GM12872 (cell line): ENCODE measurements around the gene SFXN5.

ENCODE experiments used
- TF ChIP-seq, protein P1 (sequence below): IDR thresholded peaks from 3 replicates; pipeline ENCODE4 v1.5.1; 2011; ENCODE audit warnings: low read depth, mild to moderate bottlenecking, low read length, moderate library complexity; ENCODE audit not compliant: insufficient read depth

Gene SFXN5

DNA sequence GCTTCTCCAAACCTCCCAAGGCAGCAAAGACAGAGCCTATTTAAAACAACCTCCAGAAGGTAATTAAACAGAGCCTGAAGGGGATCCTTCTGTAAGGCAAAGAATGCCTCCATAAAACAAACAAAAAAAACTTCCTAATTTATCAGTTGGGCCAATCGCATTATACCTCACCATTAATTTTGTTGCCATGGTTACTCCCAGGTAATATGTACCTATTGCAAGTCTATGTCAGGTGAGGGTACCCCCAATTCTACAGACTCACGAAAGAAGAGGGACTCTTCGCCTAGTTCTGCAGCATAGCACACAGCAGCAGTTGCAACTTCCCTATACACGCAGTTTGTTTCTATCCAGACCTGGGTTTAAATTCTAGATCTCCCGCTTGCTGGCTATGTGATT is 38.8 kb downstream of the SFXN5 start:
- TF ChIP-seq, protein P1, sequence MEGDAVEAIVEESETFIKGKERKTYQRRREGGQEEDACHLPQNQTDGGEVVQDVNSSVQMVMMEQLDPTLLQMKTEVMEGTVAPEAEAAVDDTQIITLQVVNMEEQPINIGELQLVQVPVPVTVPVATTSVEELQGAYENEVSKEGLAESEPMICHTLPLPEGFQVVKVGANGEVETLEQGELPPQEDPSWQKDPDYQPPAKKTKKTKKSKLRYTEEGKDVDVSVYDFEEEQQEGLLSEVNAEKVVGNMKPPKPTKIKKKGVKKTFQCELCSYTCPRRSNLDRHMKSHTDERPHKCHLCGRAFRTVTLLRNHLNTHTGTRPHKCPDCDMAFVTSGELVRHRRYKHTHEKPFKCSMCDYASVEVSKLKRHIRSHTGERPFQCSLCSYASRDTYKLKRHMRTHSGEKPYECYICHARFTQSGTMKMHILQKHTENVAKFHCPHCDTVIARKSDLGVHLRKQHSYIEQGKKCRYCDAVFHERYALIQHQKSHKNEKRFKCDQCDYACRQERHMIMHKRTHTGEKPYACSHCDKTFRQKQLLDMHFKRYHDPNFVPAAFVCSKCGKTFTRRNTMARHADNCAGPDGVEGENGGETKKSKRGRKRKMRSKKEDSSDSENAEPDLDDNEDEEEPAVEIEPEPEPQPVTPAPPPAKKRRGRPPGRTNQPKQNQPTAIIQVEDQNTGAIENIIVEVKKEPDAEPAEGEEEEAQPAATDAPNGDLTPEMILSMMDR = no peak

DNA sequence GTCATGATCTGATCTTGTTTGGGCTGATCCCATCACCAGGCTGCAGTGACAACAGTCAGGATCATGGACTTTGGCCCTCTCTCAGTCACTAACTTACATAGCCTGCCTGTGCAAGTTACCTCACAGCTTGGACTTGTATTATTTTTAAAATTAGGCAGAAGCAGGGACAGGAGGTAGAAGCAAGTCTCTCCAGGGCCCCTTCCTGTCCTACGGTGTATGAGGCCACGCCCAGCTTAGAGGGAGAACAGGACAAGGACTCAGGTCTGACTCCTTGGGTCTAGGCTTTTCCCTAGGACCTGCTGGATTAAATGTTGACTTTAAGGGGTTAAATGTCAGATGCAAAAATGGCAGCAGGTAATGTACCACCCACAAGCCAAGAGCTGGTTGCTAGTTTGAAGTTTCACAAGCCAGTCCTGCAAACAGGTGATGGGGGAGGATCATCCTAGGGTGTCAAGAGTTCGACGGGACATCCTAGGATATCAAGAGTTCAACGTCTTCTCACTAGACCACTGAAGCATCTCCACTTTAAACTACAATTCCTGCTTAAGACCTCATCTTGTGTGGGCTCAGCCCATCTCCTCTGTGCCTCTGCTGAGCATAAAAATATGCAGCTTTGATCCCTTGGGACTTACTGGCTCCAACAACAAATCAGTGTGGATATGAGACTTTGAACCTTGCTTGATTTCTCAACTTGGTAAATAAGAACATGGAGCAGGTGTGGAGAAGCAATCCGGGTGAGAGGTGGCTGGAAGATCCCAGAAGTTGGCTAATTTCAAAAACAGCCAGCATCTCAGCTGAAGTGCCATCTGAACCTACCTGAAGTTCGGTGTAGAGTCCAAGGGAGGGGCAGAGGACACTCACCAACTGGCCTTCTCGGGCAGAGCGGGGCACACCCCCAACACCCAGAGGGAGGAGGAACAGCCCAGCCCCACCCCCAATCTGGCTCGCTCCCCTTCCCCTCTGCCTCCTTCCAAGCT is 39.5 kb downstream of the SFXN5 start:
- TF ChIP-seq, protein P1 = no peak

DNA sequence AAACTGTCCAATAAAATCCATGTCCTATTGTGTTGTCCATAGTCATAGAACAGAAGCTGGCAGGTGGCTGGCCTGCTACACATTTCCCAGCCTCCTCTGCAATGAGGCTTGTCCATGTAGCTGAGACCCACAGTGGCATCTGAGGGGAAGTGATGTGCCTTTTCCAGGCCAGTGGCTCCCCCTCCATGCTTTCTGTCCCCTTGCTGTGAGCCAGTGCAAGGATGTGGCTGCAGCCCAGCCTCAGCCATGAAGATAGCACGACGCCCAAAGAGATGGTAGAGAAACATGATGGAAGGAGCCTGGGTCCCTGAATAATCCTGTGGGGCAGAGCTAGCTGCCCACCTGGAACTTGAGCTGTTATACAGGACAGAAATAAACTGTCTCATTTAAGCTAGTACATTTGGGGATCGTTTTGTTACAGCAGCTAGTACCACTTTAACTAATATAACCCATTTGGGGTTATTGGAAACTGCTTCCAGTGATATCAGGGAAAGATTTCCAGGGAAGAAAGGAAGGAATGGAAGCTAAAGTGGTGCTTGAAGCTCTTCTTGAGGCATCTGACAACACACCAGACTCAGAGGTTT is 40.3 kb downstream of the SFXN5 start:
- TF ChIP-seq, protein P1 = no peak

DNA sequence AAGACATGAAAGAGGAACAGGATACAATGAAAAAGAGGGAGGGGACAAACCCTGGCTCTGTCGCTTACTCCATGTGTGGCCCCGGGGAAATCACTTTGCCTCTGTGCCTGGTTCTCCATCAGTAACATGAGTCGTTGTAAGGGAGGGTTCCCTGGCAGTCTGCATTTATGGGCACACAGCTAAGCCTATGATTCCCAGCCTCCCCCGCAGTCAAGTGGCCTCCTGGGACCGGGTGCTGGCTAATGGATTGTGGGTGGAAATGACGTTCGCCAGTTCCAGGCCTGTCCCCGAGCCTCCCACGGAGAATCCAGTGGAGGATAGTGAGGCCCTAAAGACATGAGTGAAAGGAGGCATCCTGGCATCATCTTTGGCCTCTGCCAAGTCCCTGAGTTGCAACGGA is 42.7 kb downstream of the SFXN5 start:
- TF ChIP-seq, protein P1 = no peak

DNA sequence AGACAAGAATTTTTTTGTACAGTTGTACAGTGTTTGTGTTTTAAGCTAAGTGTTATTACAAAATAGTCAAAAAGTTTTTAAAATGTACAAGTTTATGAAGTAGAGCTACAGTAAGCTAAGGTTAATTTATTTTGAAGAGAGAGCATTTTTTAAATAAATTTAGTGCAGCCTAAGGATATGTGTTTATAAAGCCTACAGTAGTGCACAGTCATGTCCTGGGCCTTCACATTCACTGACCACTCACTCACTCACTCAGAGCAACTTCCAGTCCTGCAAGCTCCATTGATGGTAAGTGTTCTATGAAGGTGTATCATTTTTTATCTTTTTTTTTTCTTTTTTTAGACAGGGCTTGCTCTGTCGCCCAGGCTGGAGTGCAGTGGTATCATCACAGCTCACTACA is 44.2 kb downstream of the SFXN5 start:
- TF ChIP-seq, protein P1 = no peak

DNA sequence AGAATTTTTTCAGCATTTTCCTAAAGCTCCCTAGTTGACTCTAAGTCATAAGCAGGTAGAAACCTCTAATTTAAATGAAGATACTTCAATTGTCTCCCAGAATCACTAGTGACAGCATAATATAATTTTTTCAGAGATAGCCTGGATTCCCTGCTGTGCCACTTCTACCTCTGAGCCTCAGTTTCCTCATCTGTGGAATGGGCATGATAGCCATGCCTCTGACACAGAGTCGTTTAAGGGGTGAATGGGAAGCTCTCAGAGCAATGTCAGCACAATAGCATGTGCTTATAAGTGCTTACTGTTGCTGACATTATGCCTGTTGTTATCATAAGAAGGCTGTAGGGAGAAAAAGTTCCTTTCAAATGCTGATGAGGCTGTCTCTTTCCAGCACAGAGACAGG is 48.0 kb downstream of the SFXN5 start:
- TF ChIP-seq, protein P1 = no peak

DNA sequence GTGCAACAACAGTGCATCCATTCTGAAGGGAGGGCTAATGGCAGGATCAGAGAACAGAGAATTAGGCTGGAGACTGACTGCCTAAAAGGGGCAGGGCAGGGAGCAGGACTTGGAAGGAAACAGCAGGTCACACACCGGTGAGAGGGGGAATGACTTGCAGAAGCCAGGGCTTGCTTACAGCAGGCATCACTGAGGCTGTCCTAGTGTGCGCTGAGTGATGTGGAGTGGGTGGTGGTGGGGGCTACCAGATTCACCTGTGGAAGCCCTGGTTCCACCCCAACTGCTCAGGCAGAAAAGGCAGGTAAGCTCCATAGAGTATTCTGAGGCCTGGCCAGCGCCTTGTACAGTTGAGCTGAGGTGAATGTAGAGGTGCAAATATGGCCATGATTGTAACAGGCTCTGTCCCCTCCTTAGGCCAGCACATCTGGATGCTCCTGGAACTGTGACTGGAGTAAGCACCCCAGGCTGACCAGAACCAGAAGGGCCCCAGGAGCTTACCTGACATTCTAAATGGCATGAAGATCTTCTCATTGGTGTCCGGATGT is 49.4 kb downstream of the SFXN5 start:
- TF ChIP-seq, protein P1 = no peak
